22Rv1 (cell line): Measurements from ENCODE around the gene MBNL2.

Source experiments
- ZFX ChIP-seq: fragments of 450-650 bp; IDR thresholded peaks from 2 replicates; pipeline ENCODE4 v1.6.1; 2017; ENCODE audit warnings: antibody characterized with exemption, borderline replicate concordance
- TF ChIP-seq, protein P1 (sequence below): fragments of 450-650 bp; IDR thresholded peaks from 2 replicates; pipeline ENCODE4 v1.5.1; 2017; ENCODE audit warnings: mild to moderate bottlenecking

DNA sequence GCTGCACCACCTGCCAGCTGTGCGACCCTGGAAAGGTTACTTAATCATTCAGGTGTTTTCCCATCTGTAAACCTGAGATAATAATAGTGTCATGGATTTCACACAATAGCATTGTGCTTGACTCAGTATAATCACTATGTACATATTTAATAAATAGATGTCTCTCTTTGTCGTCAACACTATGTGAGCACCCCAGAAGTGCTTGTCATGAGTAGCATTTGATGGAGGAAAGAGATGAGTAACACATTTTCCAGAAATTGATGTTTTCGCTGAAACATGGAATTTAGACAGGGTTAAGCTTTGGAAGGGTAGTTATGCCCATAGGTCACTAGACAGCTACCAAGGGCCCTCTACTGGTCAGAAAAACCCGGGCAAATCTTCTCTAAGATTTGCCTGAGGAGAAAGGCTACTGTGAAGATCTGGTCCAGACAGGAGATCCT lies 9.5 kb upstream of the MBNL2 start:
- TF ChIP-seq, protein P1, sequence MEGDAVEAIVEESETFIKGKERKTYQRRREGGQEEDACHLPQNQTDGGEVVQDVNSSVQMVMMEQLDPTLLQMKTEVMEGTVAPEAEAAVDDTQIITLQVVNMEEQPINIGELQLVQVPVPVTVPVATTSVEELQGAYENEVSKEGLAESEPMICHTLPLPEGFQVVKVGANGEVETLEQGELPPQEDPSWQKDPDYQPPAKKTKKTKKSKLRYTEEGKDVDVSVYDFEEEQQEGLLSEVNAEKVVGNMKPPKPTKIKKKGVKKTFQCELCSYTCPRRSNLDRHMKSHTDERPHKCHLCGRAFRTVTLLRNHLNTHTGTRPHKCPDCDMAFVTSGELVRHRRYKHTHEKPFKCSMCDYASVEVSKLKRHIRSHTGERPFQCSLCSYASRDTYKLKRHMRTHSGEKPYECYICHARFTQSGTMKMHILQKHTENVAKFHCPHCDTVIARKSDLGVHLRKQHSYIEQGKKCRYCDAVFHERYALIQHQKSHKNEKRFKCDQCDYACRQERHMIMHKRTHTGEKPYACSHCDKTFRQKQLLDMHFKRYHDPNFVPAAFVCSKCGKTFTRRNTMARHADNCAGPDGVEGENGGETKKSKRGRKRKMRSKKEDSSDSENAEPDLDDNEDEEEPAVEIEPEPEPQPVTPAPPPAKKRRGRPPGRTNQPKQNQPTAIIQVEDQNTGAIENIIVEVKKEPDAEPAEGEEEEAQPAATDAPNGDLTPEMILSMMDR = peak; percentile 83
- TF ChIP-seq ZFX = no peak
